GM12878 (cell line): ENCODE measurements around the gene MOB2. TPM values are rescaled to one million over a fixed set of nuclear protein-coding genes. Genes with fewer than 3 reads are reported as not detected.

Experiments
- ATAC-seq: fragments of 200-7000 bp; cut with Tn5 transposase; 3 replicates; pipeline ENCODE4 v1.9.1; 2020; ENCODE audit warnings: mild to moderate bottlenecking, moderate library complexity
- BruUV-seq: library from RNA; stranded (reverse); fragments of 400-500 nt; replicated peaks from 2 replicates; lab custom pipeline; 2021; lab: Mats Ljungman, UMichigan
- CTCF ChIA-PET: fragments of 300-600 bp; sonication (Branson Sonifier 250); formaldehyde crosslinking; extraction: SDS; loops from one replicate; lab custom pipeline; 2021; ENCODE audit warnings: inconsistent platforms; lab: Yijun Ruan, JAX
- POLR2A ChIA-PET: fragments of 350-600 bp; formaldehyde crosslinking; extraction: SDS; loops from one replicate; lab custom pipeline; 2021; ENCODE audit warnings: inconsistent platforms; lab: Charles Lee
- RAD21 ChIA-PET: fragments of 300-600 bp; sonication (Branson Sonifier 250); formaldehyde crosslinking; loops from one replicate; lab custom pipeline; 2023; ENCODE audit warnings: antibody characterized with exemption; ENCODE audit not compliant: unreplicated experiment; lab: Charles Lee
- SMC1A ChIA-PET: fragments of 300-600 bp; sonication (Branson Sonifier 250); formaldehyde crosslinking; loops from one replicate; lab custom pipeline; 2023; ENCODE audit not compliant: unreplicated experiment, uncharacterized antibody; lab: Charles Lee
- DNase-seq: peaks from one replicate; pipeline ENCODE4 v3.0.0-alpha.2; 2011; ENCODE audit warnings: low read depth, low spot score
- FAIRE-seq: peaks from 3 replicates; lab custom pipeline; 2011; peaks lifted over from hg19 to GRCh38; lab: Jason Lieb, UNC
- H2AFZ ChIP-seq: 2 replicates; pipeline ENCODE4 v1.6.0; 2011; ENCODE audit warnings: low read depth, low read length, control low read depth; ENCODE audit not compliant: control insufficient read depth
- H3K27ac ChIP-seq: 2 replicates; pipeline ENCODE4 v1.5.1; 2011; ENCODE audit warnings: control low read depth; ENCODE audit not compliant: control insufficient read depth, insufficient read depth
- H3K27me3 ChIP-seq, 2 experiments: replicated peaks in 1 of 2; 2 replicates each; pipeline versions ENCODE4 v1.6.0 to v1.6.1; 2011; ENCODE audit warnings: low read length in 1 of 2; ENCODE audit not compliant: control insufficient read depth in 2 of 2, insufficient read depth in 2 of 2
- H3K36me3 ChIP-seq, 2 experiments: 2 replicates each; pipeline ENCODE4 v1.5.1; 2011; ENCODE audit warnings: low read length in 1 of 2; ENCODE audit not compliant: control insufficient read depth in 2 of 2, insufficient read depth in 2 of 2
- H3K4me1 ChIP-seq: 2 replicates; pipeline ENCODE4 v1.6.1; 2011; ENCODE audit warnings: mild to moderate bottlenecking, low read length, moderate library complexity, mixed read lengths; ENCODE audit not compliant: control insufficient read depth, insufficient read depth
- H3K4me2 ChIP-seq: 2 replicates; pipeline ENCODE4 v1.6.0; 2011; ENCODE audit warnings: control low read depth; ENCODE audit not compliant: control insufficient read depth, insufficient read depth
- H3K4me3 ChIP-seq: fragments of 200-600 bp; sonication (generic); 2 replicates; pipeline ENCODE4 v1.5.1; 2016
- H3K79me2 ChIP-seq: 2 replicates; pipeline ENCODE4 v1.6.0; 2011; ENCODE audit warnings: low read length; ENCODE audit not compliant: control insufficient read depth, insufficient read depth
- H3K9ac ChIP-seq: 2 replicates; pipeline ENCODE4 v1.8.0; 2011; ENCODE audit warnings: low read length, control low read depth, mixed read lengths; ENCODE audit not compliant: control insufficient read depth, insufficient read depth
- H3K9me3 ChIP-seq: replicated peaks from 3 replicates; pipeline ENCODE4 v1.5.1; 2011; ENCODE audit warnings: mild to moderate bottlenecking, low read length; ENCODE audit not compliant: control insufficient read depth, insufficient read depth
- H4K20me1 ChIP-seq: 2 replicates; pipeline ENCODE4 v1.6.0; 2011; ENCODE audit not compliant: control insufficient read depth, insufficient read depth
- BHLHE40 ChIP-seq, 2 experiments: fragments of 450-650 bp in 1 of 2; IDR thresholded peaks; 2 replicates each; pipeline ENCODE4 v1.6.1; 2011 to 2017; ENCODE audit warnings: low read depth in 2 of 2, borderline replicate concordance in 1 of 2, improper control_type of control experiment in 1 of 2, low read length in 1 of 2, mild to moderate bottlenecking in 1 of 2
- MEF2A ChIP-seq: IDR thresholded peaks from 2 replicates; pipeline ENCODE4 v1.6.1; 2011; ENCODE audit warnings: low read depth, mild to moderate bottlenecking, low read length, moderate library complexity; ENCODE audit not compliant: insufficient read depth
- NR2C1 ChIP-seq: fragments of 450-650 bp; IDR thresholded peaks from 2 replicates; pipeline ENCODE4 v1.6.1; 2017; ENCODE audit warnings: antibody characterized with exemption, mild to moderate bottlenecking, moderate library complexity
- POLR2AphosphoS2 ChIP-seq: IDR thresholded peaks from 2 replicates; pipeline ENCODE4 v1.6.1; 2011; ENCODE audit warnings: low read depth, mild to moderate bottlenecking, low read length, improper control_type of control experiment, moderate library complexity
- RCOR1 ChIP-seq: conservative IDR thresholded peaks from 2 replicates; pipeline ENCODE4 v1.6.1; 2012; ENCODE audit warnings: low read depth, low read length, improper control_type of control experiment
- SIN3A ChIP-seq: IDR thresholded peaks from 2 replicates; pipeline ENCODE4 v1.6.1; 2012; ENCODE audit warnings: low read depth, low read length, improper control_type of control experiment
- SMAD1 ChIP-seq: fragments of 450-650 bp; IDR thresholded peaks from 2 replicates; pipeline ENCODE4 v1.6.1; 2018; ENCODE audit warnings: mild to moderate bottlenecking, low read depth; ENCODE audit not compliant: partially characterized antibody
- TARDBP ChIP-seq: IDR thresholded peaks from 2 replicates; pipeline ENCODE4 v1.6.1; 2016; ENCODE audit warnings: borderline replicate concordance
- ZNF274 ChIP-seq: IDR thresholded peaks from one replicate; pipeline ENCODE4 v1.8.0; 2011; ENCODE audit not compliant: insufficient read length, insufficient read depth
- ZSCAN29 ChIP-seq: fragments of 450-650 bp; IDR thresholded peaks from 2 replicates; pipeline ENCODE4 v1.6.1; 2017; ENCODE audit warnings: mild to moderate bottlenecking, moderate library complexity
- WGBS: methylation state at CpG from one replicate; pipeline ENCODE4 v1.1.6; 2016; ENCODE audit warnings: low lambda C conversion rate; ENCODE audit not compliant: insufficient replicate concordance, insufficient coverage; ENCODE audit errors: missing lambda C conversion rate; 5-methylcytosine and 5-hydroxymethylcytosine counted together
- in situ Hi-C: fragments of 300-500 bp; cut with MboI; formaldehyde crosslinking; loops from 9 replicates; pipeline ENCODE4 v1.14.3; 2018; ENCODE audit warnings: mixed read lengths
- intact Hi-C: fragments of 100-400 bp; cut with micrococcal nuclease; formaldehyde crosslinking; loops from one replicate; pipeline ENCODE4 v1.14.2; 2022; ENCODE audit not compliant: unreplicated experiment
- polyA plus RNA-seq, 11 experiments: library from polyadenylated mRNA; depleted of rRNA in 4 of 11; unstranded in 6 of 11; stranded (reverse) in 5 of 11; fragments of >200 nt; fragmentation: Nextera tagmentation in 4 of 11; fragmentation: Illumina TruSeq in 1 of 11; extraction: Ambion mirVana in 4 of 11; extraction: Trizol in 1 of 11; gene quantifications; 1 replicate in 1 of 11; 2 replicates in 10 of 11; pipeline versions ENCODE4 v1.2.1 to v1.2.3, GENCODE V29; 2011 to 2016; ENCODE audit warnings: inconsistent platforms in 2 of 11, missing spikeins in 2 of 11, low read depth in 1 of 11
- total RNA-seq, 4 experiments: library from RNA; depleted of rRNA in 3 of 4; stranded (reverse); fragments of >200 nt in 3 of 4; fragmentation: Illumina TruSeq in 1 of 4; extraction: Trizol in 1 of 4; gene quantifications; 2 replicates each; pipeline versions ENCODE4 v1.2.1 to v1.2.3, GENCODE V29; 2013 to 2021
- TF ChIP-seq, protein P1 (sequence below): fragments of 450-650 bp; IDR thresholded peaks from 2 replicates; pipeline ENCODE4 v1.6.1; 2017; ENCODE audit warnings: low read depth, mild to moderate bottlenecking, moderate library complexity

The MOB2 gene
- total and polyA plus RNA-seq, 10 of the 15 experiments (the other 5 are each of a cell fraction or from before 2014, with no cell fraction given) = 0.10 to 34.6 (median 15.5) TPM

DNA sequence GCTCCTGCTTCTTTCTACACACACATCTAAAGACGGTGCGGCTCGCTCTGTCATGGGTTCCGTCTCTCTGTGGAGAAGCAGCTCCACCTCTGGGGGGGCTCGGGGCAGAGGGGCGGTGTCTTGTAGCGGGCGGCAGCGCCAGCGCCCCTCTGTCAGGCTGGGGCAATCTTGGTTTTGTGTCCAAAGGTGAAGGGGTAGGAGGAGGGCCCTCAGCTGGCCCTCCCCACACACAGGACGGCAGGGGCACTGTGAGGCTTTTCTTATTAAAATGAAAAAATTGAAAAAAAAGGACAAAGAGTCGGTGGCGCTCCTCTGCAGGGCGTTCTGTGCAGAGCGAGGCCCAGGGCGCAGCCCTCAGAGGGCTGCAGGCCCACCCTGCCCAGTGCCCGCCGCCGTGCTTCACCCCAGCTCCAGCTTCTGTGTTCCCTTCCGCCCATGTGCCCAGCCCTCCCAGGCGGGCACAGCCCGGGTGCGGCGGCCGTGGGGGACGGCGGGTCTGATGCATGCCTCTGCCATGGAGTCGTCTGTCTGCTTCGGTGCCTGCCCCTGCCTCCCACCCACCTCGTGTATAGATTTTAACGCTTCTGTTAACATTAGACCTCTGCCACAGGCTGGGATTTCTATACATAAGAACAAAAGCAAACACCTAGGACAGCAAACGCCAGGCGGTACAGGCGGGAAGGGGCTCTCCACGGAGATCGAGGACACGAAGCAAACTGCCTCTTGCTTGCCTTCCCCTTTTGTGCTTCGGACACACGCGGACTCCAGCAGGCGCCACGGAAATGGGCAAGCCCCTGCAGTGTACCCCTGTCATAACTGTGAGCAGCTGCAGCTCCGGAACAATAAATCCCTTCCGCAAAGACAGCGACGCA lies 24.5 kb downstream of the MOB2 start (continued):
- TF ChIP-seq POLR2AphosphoS2 (no peak), RCOR1 (no peak)

DNA sequence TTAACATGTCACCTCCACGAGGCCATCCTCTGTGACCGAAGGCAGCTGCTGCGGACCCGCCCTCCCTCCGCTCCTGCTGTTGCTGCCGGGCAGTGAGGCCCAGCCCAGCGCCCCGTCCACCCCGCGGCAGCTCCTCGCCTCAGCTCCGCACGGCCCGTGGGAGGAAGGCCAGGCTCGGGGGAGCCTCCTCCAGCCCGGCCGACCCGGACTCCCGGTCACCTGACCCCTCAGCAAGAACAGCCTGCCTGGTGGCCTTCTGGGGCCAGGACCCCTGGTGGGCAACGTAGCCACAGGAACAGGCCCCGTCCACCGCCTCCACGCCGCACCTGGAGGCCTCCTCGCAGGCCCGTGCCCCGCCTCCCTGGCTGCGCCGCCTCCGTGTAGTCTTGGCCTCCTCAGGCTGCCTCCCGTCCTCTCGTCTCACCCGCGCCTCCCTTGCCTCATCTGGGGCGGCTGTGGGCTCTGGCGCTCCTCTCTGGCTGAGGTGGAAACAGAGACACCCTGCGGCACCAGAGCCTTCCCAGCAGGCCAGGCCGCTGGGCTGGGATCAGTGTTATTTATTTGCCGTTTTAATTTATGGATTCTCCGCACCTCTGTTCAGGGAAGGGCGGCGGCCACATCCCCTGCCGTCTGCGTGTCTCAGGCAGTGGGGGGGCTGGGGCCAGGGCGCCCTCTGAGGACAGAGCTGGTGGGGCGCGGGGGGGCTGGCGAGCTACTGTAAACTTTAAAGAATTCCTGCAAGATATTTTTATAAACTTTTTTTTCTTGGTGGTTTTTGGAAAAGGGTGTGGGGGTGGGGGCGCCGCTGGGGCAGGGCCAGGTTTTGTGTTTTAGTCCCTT lies 25.4 kb downstream of the MOB2 start:
- DNase-seq = no peak
- no peaks in the 10 kb centered on the region for H3K4me1 ChIP-seq
- WGBS = 87% methylated on average over 46 of the region's 50 CpGs
- H3K9ac ChIP-seq = no peak overlapping the region
- SMC1A ChIA-PET = no interaction called here
- FAIRE-seq = no peak
- intact Hi-C loops = no loop called here
- in situ Hi-C loops = no loop called here
- H3K79me2 ChIP-seq = no peaks in the 10 kb centered on the region
- no TSS peak for BruUV-seq
- H4K20me1 ChIP-seq = no peaks in the 10 kb centered on the region
- no peak overlapping the region for H3K4me3 ChIP-seq
- no peak overlapping the region for H2AFZ ChIP-seq
- no peak for ATAC-seq
- POLR2A ChIA-PET = no interaction called here
- TF ChIP-seq ZSCAN29 = no peak
- TF ChIP-seq MEF2A = no peak
- TF ChIP-seq, protein P1, sequence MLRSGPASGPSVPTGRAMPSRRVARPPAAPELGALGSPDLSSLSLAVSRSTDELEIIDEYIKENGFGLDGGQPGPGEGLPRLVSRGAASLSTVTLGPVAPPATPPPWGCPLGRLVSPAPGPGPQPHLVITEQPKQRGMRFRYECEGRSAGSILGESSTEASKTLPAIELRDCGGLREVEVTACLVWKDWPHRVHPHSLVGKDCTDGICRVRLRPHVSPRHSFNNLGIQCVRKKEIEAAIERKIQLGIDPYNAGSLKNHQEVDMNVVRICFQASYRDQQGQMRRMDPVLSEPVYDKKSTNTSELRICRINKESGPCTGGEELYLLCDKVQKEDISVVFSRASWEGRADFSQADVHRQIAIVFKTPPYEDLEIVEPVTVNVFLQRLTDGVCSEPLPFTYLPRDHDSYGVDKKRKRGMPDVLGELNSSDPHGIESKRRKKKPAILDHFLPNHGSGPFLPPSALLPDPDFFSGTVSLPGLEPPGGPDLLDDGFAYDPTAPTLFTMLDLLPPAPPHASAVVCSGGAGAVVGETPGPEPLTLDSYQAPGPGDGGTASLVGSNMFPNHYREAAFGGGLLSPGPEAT = no peak
- TF ChIP-seq TARDBP = no peak
- TF ChIP-seq BHLHE40 (IDR thresholded peaks at IDR 0.05; ENCODE audit: borderline replicate concordance in 1 of 2, low read depth in 2 of 2, low read length in 1 of 2) = no peak
- TF ChIP-seq ZNF274 = no peak
- no peak for TF ChIP-seq SMAD1
- TF ChIP-seq SIN3A = no peak
- TF ChIP-seq NR2C1 = no peak
- H3K36me3 ChIP-seq = no peaks in the 10 kb centered on the region
- no peaks in the 10 kb centered on the region for H3K27me3 ChIP-seq
- H3K27ac ChIP-seq = no peak overlapping the region
- no peak overlapping the region for H3K4me2 ChIP-seq
- RAD21 ChIA-PET = no interaction called here
- no peaks in the 10 kb centered on the region; the same call in 2 of the 3 replicates for H3K9me3 ChIP-seq
- CTCF ChIA-PET = no interaction called here
